BJ (cell line): ENCODE results near the gene KCTD2. TPM values are rescaled to one million over a fixed set of nuclear protein-coding genes. Genes with fewer than 3 reads are reported as not detected.
"Not testable (repeated sequence)": the region's sequence is repeated elsewhere in the genome, so short reads cannot be mapped to it uniquely, and the experiment has no call there.

Experiments used
- CTCF ChIA-PET: fragments of 350-600 bp; formaldehyde crosslinking; extraction: SDS; loops from one replicate; lab custom pipeline; 2021; ENCODE audit warnings: antibody characterized with exemption, inconsistent platforms; lab: Yijun Ruan, JAX
- POLR2A ChIA-PET: fragments of 300-600 bp; sonication (Branson Sonifier 250); formaldehyde crosslinking; extraction: SDS; loops from one replicate; lab custom pipeline; 2021; ENCODE audit warnings: antibody characterized with exemption; lab: Charles Lee
- DNase-seq: peaks from one replicate; pipeline ENCODE4 v3.0.0-alpha.2; 2011; ENCODE audit warnings: low read depth
- H3K27me3 ChIP-seq: 2 replicates; pipeline ENCODE4 v1.6.0; 2011; ENCODE audit warnings: low read length; ENCODE audit not compliant: control insufficient read depth, insufficient read depth
- H3K36me3 ChIP-seq: 2 replicates; pipeline ENCODE4 v1.5.1; 2011; ENCODE audit warnings: low read length; ENCODE audit not compliant: control insufficient read depth, insufficient read depth
- H3K4me3 ChIP-seq: 2 replicates; pipeline ENCODE4 v1.5.1; 2011; ENCODE audit warnings: low read depth, mild to moderate bottlenecking, control low read depth, low read length
- polyA plus RNA-seq: library from polyadenylated mRNA; depleted of rRNA; stranded (reverse); fragments of >200 nt; gene quantifications from 2 replicates; pipeline ENCODE4 v1.2.3, GENCODE V29; 2011
- TF ChIP-seq, protein P1 (sequence below): IDR thresholded peaks from 2 replicates; pipeline ENCODE4 v1.5.1; 2011; ENCODE audit warnings: low read depth, mild to moderate bottlenecking, control low read depth, inconsistent platforms, low read length, moderate library complexity; ENCODE audit not compliant: insufficient read depth

Gene KCTD2
- polyA plus RNA-seq, 1 experiment, result 28.0 TPM

DNA sequence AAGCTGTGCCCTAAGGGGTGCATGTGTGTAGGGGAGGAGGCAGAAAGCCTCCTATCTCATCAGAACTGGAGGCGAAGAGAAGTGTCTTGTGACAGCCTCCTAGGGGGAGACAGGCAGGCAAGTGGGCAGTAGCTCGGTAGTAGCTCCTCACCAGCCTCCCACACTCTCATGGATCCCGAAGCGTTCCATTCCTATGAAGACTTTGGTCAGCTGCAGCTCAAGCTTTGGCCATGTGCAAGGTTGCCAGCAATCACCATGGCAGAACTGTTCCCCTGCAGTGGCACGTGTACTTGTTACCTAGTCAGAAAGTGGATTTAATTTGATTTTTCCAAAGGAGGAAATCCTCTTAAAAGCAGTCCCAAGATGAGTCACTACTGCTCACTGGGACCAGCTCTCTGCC lies 27.9 kb upstream of the KCTD2 start:
- ChIA-PET POLR2A (interaction anchor here (0.7 kb wide), 1 partner anchor 31 kb away, joined by 11 read pairs; no protein-coding TSS in a partner anchor), CTCF (interaction anchor here (0.5 to 0.6 kb wide), 3 partner anchors 26 to 77 kb away, joined by 3 to 4 read pairs (median 3); no protein-coding TSS in a partner anchor)
- H3K36me3 ChIP-seq, result peaks cover 7% of the 10 kb centered on the region
- no peaks in the 10 kb centered on the region for H3K27me3 ChIP-seq
- no peak for DNase-seq
- H3K4me3 ChIP-seq, result no peak overlapping the region
- TF ChIP-seq, protein P1, sequence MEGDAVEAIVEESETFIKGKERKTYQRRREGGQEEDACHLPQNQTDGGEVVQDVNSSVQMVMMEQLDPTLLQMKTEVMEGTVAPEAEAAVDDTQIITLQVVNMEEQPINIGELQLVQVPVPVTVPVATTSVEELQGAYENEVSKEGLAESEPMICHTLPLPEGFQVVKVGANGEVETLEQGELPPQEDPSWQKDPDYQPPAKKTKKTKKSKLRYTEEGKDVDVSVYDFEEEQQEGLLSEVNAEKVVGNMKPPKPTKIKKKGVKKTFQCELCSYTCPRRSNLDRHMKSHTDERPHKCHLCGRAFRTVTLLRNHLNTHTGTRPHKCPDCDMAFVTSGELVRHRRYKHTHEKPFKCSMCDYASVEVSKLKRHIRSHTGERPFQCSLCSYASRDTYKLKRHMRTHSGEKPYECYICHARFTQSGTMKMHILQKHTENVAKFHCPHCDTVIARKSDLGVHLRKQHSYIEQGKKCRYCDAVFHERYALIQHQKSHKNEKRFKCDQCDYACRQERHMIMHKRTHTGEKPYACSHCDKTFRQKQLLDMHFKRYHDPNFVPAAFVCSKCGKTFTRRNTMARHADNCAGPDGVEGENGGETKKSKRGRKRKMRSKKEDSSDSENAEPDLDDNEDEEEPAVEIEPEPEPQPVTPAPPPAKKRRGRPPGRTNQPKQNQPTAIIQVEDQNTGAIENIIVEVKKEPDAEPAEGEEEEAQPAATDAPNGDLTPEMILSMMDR, result no peak

DNA sequence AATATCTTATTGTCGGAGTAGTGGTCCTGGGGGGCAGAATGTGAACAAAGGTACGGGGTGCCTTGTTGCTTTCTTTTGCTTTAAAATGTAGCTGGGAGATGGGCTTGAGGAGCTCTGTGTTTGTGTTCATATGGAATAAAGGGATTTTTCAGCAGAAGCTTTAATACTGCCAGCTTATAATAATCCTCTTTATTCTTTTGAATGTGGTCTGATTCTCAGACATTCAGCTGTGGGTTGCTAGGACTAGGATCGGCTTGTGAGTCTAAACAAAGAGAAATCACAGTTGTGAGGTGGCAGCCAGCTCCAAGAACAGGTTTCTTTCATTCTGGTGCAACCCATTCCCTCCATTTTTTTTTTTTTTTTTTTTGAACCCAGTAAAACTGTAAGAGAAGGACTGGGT lies 27.3 kb upstream of the KCTD2 start:
- peaks cover 7% of the 10 kb centered on the region for H3K36me3 ChIP-seq
- no peaks in the 10 kb centered on the region for H3K27me3 ChIP-seq
- no peak for DNase-seq
- no peak overlapping the region for H3K4me3 ChIP-seq
- POLR2A ChIA-PET, result interaction anchor here (0.7 kb wide), 1 partner anchor 31 kb away, joined by 11 read pairs; no protein-coding TSS in a partner anchor
- CTCF ChIA-PET, result interaction anchor here (0.5 to 0.6 kb wide), 3 partner anchors 27 to 78 kb away, joined by 3 to 4 read pairs (median 3); no protein-coding TSS in a partner anchor
- TF ChIP-seq, protein P1, result no peak

DNA sequence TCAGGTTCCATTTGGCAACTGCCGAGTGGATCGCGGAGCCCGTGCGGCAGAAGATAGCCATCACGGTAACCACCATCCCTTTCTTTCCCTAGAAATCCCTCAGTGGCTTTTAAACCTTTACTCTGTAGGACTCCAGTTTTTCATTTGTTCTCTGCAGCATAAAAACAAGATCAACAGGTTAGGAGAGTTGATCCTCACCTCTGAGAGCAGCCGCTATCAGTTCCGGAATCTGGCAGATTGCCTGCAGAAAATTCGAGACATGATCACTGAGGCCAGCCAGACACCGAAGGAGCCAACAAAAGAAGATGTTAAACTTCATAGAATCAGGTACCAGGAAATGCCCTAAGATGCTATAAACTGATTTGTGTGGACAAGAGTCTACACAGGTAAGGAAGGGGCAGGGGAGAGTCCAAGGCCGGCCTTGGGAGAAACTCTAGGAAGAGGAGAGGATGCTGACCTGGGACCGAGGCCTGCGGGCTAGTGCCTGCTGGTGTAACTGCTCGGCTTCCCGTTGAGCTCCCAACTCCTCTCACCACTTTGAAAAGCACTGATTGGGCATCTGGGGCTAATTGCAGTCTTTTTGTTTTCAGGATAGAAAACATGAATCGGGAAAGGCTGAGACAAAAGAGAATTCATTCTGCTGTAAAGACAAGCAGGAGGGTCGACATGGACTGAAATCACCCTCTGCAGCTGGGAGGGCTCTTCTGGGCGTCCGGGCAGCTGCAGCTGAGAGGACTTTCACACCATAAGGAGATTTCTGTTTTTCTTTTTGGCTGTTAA lies 26.5 kb upstream of the KCTD2 start:
- no peak overlapping the region for H3K4me3 ChIP-seq
- CTCF ChIA-PET, result interaction anchor here (1.0 kb wide), 1 partner anchor 33 kb away, joined by 6 read pairs; the partner anchor contains the start of gene CDR2L
- H3K27me3 ChIP-seq, result no peaks in the 10 kb centered on the region
- peaks cover 7% of the 10 kb centered on the region for H3K36me3 ChIP-seq
- no peak for DNase-seq
- TF ChIP-seq, protein P1, result no peak
- POLR2A ChIA-PET, result no interaction called here

DNA sequence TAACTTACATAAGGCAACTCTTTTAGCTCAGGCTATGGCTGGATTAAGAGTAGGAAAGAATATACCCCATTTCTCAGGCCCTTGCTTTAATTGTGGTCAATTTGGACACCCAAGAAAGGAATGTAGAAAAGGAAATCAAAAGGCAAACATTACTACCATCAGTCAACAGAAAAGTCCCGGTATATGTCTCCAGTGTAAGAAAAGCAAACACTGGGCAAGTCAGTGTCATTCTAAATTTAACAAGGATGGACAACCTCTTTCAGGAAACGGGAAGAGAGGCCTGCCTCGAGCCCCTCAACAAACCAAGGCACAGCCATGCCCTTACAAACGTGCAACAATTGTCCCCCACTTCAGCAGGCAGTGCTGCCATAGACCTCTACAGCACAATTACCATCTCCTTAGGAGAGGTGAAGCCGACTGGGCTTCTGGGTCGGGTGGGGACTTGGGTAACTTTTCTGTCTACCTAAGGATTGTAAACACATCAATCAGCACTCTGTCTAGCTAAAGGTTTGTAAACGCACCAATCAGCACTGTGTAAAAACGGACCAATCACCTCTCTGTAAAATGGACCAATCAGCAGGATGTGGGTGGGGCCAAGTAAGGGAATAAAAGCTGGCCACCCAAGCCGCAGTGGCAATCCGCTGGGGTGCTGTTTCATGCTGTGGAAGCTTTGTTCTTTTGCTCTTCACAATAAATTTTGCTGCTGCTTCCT lies 22.2 kb upstream of the KCTD2 start:
- CTCF ChIA-PET, result interaction anchor here (1.0 to 1.5 kb wide), 3 partner anchors 10 to 37 kb away, joined by 3 to 5 read pairs (median 3); partner anchors contain the start of genes CDR2L and MRPL58
- no peak overlapping the region for H3K4me3 ChIP-seq
- H3K36me3 ChIP-seq, result peaks cover 5% of the 10 kb centered on the region
- no peaks in the 10 kb centered on the region for H3K27me3 ChIP-seq
- TF ChIP-seq, protein P1, result no peak
- DNase-seq, result no peak
- POLR2A ChIA-PET, result no interaction called here

DNA sequence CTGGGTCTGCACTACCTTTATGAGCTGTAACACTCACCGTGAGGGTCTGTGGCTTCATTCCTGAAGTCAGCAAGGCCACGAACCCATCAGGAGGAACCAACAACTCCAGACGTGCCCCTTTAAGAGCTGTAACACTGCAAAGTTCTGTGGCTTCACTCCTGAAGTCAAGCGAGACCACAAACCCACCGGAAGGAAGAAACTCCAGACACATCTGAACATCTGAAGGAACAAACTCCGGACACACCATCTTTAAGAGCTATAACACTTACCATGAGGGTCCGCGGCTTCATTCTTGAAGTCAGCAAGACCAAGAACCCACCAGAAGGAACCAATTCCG lies 21.7 kb upstream of the KCTD2 start:
- H3K36me3 ChIP-seq, H3K4me3 ChIP-seq, POLR2A ChIA-PET, H3K27me3 ChIP-seq, DNase-seq: not testable (repeated sequence)
- CTCF ChIA-PET, result interaction anchor here (1.0 to 1.1 kb wide), 2 partner anchors 9 to 38 kb away, joined by 3 read pairs; partner anchors contain the start of gene CDR2L

DNA sequence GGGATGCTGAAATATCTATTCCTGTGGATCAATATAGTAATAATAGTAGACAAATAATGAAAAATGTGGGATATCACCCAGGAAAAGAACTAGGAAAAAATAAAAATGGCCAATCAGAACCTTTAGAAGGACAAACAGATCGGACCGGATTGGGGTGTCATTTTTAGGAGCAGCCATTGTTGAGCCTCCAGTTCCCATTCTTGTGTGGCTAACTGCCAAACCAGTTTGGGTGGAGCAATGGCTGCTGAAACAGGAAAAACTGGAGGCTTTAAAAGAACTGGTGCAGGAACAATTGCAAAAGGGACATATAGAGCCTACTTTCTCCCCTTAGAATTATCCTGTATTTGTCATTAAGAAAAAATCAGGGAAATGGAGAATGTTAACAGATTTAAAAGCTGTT lies 20.4 kb upstream of the KCTD2 start:
- DNase-seq, CTCF ChIA-PET, H3K4me3 ChIP-seq, H3K27me3 ChIP-seq, H3K36me3 ChIP-seq: not testable (repeated sequence)
- POLR2A ChIA-PET, result interaction anchor here (0.6 kb wide), 1 partner anchor 32 kb away, joined by 5 read pairs; no protein-coding TSS in a partner anchor
